Measurements from ENCODE around the gene HELZ2.

HELZ2 gene

DNA sequence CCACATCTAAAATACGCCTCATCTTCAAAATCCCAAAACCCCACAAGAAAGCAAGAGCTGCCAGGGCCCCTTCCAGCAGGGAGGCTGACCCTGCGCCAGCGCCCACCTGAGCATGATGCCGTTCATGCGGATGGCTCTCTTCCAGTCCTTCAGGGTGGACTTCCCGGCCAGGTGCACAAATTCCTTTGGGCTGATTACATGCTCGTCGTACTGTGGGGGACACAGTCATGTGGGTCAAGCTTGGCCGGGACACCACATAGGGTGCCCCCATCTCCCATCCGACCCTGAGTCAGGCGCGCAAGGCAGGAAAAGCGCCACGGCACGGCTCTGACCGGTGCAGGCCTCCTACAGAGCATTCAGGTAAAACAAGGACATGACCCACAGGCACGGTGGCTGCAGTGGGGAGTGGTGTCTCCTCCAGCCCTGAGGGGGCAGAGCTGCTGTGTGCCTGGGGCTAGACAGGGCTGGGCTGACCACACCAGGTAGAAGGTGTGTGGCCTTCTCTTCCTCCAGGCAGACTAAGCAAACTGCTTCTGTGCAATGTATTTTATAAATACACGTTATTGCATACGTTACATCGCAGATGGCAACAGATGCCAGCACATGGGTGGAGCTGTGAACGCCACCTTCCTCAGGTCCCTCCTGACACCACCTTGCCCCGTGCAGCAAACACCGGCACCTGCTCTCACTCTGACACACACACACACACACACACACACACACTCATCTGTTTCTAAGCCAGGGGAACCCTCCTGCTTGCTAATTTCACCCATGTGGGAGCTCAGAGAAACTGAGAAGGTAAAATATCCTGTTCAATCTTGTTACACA lies 23.8 kb upstream of the HELZ2 start:
- no peak for DNase-seq

DNA sequence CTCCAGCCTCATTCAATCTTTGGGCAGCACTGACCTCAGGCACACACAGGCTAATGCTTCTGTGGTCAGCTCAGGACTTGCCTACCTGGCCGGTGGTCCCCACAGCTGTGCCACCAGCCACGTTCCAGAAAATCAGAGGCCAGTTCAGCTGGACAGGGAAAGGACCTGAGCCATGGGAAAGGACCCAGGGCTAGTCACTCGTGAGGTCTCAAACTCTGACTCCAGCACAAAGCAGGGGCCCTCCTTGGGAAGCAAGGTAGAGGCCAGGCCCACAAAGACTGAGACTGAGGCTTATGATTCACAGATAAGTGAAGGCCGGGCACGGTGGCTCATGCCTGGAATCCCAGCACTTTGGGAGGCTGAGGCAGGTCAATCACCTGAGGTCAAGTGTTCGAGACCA lies 22.4 kb upstream of the HELZ2 start:
- DNase-seq: no peak

DNA sequence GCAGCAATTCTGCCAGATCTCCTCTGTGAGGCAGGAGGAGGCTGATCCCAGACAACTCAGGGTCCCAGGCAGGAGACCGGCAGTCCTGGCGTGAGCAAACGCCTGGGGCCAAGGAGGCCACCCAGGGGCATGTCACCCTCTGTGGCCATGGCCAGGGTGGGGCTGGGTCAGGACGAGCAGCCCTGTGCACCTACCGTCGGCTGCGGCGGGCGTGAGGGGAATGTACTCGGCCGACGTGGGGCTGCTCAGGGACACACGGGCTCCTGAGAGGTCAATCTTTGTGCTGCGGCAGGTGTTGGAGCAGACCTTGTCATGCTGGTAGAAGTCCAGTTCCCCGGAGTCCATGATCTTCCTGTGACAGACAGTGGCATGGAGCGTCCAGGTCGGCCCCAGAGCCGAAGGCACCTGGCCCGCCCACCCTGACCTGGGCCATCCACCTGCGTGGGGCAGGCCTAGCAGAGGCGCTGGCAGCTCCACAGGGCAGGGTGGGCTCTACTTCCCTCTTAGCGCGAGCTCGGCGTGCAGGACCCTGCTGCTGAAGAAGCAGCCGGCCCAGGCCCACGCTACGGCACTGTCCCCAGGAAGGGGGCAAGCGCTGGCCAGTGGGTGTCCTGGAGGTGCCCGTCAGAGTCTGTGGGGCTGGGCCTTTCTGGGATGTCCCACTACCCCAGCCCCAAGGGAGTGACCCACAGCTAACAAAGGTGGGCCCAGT lies 21.5 kb upstream of the HELZ2 start:
- DNase-seq: no peak

DNA sequence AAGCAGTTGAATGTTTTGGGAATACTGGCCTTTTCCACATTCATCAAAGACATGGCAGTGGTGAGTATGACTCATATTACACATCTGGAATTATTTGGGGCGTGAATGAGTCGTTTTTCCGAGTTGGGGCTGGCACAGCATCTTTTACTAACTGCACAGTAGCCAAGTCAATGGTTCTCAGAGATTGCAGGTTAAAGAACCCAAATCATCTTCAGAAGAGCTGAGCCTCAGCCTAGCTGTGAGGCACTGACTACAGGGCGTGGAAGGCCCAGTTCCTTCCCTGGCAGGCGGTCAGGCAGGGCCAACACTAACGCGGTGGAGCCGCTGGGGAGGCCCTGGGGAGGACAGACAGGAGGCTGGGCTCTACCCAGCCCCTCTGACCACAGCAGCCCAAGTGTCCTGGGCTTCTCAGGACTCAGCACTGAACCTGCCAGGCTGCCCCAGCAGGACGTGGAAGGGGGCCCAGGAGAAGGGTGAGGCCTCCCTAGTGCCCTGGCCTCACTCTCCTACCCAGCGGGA lies 20.1 kb upstream of the HELZ2 start:
- no peak for DNase-seq

- no peak for DNase-seq
Measured at GRCh38 chr20:63592661-63593060, 18.6 kb upstream of the HELZ2 start.

GRCh38 chr20:63591786-63592355 lies 17.8 kb upstream of the HELZ2 start:
- DNase-seq: no peak

GRCh38 chr20:63591147-63591533 lies 17.1 kb upstream of the HELZ2 start:
- DNase-seq: no peak

- no peak for DNase-seq
Measured at GRCh38 chr20:63590218-63591146, 16.4 kb upstream of the HELZ2 start.

GRCh38 chr20:63589261-63590217 lies 15.5 kb upstream of the HELZ2 start:
- no peak for DNase-seq

- no peak for DNase-seq
Measured at GRCh38 chr20:63588641-63589041, 14.6 kb upstream of the HELZ2 start.

DNA sequence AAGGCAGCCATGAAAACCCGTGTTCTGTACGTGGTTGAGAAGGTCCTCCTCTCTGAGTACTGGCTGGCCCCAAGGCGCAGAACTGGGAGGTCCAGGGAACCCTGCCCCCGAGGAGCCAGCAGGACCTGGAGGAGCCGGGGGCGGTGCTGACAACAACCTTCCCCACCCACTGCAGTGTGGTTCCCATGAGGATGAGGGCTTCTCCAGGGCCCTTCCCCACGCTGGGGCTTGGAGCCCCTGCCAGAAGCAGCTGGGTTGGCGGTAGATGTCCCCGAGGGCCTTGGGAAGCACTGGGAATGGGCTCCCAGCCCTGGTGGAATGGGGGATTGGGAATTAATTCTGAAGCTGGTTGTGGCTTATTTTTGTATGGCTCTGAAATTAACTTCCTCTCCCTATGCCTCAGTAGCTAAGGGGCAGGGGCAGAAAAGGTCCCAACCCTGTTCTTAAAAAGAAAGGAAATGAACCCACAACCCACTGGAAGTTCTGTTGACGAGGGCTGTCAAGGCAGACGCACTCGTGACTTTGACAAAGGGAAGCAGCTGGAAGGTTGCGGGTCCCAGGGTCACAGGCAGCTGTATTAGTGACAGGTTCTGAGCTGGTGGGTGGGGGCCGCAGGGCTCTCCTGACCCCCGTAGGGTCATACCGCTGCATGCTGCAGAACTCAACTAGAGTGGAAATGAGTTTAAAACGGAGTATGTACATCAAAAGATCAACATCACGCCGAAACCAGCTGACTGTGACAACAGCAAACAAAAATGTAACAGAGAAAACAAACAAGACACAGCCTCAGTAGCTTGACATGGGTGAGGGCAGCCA lies 13.9 kb upstream of the HELZ2 start:
- no peak for DNase-seq

GRCh38 chr20:63587256-63587655 lies 13.2 kb upstream of the HELZ2 start:
- no peak for DNase-seq

DNA sequence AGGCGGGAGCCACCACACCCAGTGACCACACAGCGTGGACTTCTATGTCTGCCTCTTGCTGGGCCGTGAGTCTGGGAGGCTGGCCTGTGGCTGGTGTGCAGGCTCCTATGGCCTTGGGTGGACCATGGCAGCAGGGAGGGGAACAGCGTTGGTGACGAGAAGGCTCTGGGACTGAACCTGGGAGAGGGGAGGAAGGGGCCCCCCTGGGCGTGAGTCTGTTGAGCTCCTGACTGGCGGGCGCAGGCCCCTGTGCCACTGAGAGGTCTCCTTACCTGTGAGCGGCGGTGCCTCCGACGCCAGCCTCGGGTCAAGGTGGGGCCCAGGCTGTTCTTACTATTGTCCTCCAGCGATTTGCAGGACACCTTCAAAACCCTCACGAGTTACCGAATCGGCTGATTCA lies 12.8 kb upstream of the HELZ2 start:
- no peak for DNase-seq

DNA sequence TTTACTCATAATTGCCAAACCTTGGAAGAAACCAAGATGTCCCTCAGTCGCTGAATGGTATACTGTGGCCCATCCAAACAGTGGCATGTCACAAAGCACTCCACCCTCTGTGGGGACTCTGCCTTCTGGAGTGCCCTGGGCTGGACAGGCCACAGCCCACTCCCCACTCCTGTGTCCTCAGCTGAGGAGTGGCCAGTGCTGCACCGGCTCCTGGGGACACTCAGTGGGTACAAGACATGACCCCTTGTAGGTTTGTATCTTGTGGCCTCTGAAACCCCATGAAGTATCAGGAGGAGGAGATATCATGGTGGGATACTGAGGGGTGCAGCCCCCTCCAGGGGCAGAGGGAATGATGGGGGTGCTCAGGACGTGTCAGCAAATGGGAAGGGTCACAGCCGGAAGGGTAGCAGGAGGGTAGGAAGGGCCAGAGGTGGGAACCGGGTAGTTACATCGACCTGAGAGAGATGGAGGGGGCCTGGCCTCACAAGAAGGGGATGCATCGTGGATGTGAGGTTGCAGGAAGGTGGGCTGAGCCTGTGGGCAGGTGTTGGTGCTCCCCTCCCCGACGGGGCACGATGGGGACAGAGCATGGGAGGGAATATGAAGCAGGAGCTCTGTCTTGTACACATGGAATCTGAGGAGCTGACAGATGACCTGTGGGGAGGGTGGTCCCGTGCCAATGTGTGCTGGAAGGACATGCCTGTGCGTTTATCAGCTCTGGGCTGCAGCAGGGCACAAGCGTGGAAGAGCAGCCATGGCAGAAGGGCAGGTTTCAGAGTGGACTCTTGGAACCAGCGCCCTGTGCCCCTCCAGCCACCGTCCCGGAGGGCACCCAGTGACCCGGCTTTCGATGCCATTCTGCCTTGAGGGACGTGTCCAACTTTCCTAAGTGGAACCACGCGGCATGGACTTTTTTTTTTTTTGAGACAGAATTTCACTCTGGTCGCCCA lies 11.9 kb upstream of the HELZ2 start:
- no peak for DNase-seq

DNA sequence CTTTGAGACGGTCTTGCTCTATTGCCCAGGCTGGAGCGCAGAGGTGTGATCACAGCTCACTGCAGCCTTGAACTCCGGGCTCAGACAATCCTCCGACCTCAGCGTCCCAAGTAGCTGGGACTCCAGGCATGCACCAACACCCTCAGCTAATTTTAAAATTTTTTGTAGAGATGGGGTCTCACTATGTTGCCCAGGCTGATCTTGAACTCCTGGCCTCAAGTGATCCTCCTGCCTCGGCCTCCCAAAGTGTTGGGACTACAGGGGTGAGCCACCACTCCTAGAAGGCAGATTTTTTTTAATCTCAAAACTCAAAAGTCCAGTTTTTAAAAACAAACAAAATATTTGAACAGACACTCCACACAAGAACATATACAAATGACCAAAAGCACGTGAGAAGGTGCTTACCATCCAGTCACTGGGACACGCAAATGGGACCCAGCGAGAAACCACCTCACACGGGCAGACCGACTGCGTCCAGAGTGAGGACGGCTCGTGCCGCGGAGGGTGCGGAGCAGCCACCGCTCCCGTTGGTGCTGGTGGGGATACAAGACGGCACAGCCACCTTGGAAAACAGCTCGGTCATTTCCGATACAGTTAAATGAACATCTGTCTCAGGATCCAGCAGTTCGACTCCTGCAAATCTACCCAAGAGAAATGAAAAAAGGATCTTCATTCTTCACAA lies 8.5 kb upstream of the HELZ2 start:
- no peak for DNase-seq

- no peak for DNase-seq
Measured at GRCh38 chr20:63580796-63581461, 6.9 kb upstream of the HELZ2 start.

- no peak for DNase-seq
Measured at GRCh38 chr20:63579017-63579694, 5.1 kb upstream of the HELZ2 start.

Measured in NCI-H524 treated with DMSO at 0.1 percent for 48 hours (cell line).